IMR-90 (cell line): ENCODE measurements around the gene HOXB1. TPM values are rescaled to one million over a fixed set of nuclear protein-coding genes. Genes with fewer than 3 reads are reported as not detected.

Experiments
- ATAC-seq: fragments of 200-7000 bp; cut with Tn5 transposase; 2 replicates; pipeline ENCODE4 v1.9.1; 2020; ENCODE audit warnings: low read depth, mild to moderate bottlenecking, moderate library complexity
- BruUV-seq: library from RNA; stranded (reverse); fragments of 400-500 nt; replicated peaks from 2 replicates; lab custom pipeline; 2021; lab: Mats Ljungman, UMichigan
- CTCF ChIA-PET: fragments of 300-600 bp; formaldehyde crosslinking; extraction: SDS; loops from one replicate; lab custom pipeline; 2021; ENCODE audit warnings: antibody characterized with exemption; lab: Yijun Ruan, JAX
- POLR2A ChIA-PET: fragments of 300-600 bp; sonication (Branson Sonifier 250); formaldehyde crosslinking; loops from one replicate; lab custom pipeline; 2022; ENCODE audit warnings: antibody characterized with exemption; ENCODE audit not compliant: unreplicated experiment; lab: Charles Lee
- DNase-seq: peaks from one replicate; pipeline ENCODE4 v3.0.0; 2013
- H2AFZ ChIP-seq: replicated peaks from 2 replicates; pipeline ENCODE3; 2013; ENCODE audit warnings: low read length, mild to moderate bottlenecking; ENCODE audit not compliant: poor library complexity
- H2AK5ac ChIP-seq: 2 replicates; pipeline ENCODE4 v1.6.1; 2013; ENCODE audit warnings: low read depth, low read length, inconsistent platforms
- H2AK9ac ChIP-seq: replicated peaks from 2 replicates; pipeline ENCODE3; 2013; ENCODE audit warnings: mild to moderate bottlenecking, low read depth, low read length, moderate library complexity; ENCODE audit not compliant: poor library complexity
- H2BK120ac ChIP-seq: 2 replicates; pipeline ENCODE4 v1.6.1; 2013; ENCODE audit warnings: low read depth, low read length, inconsistent platforms
- H2BK15ac ChIP-seq: 3 replicates; pipeline ENCODE4 v1.6.1; 2013; ENCODE audit warnings: low read depth, low read length, inconsistent platforms
- H2BK20ac ChIP-seq: 2 replicates; pipeline ENCODE4 v1.6.1; 2013; ENCODE audit warnings: low read depth, mild to moderate bottlenecking, inconsistent platforms, low read length, moderate library complexity
- H2BK5ac ChIP-seq: 2 replicates; pipeline ENCODE4 v1.6.1; 2013; ENCODE audit warnings: mild to moderate bottlenecking, low read depth, low read length, inconsistent platforms; ENCODE audit not compliant: poor library complexity, severe bottlenecking
- H3K14ac ChIP-seq: replicated peaks from 2 replicates; pipeline ENCODE4 v1.6.1; 2013; ENCODE audit warnings: low read depth, low read length, inconsistent platforms
- H3K18ac ChIP-seq: 2 replicates; pipeline ENCODE4 v1.6.1; 2013; ENCODE audit warnings: low read depth, low read length, control low read depth
- H3K23ac ChIP-seq: 2 replicates; pipeline ENCODE4 v1.6.1; 2013; ENCODE audit warnings: low read depth, low read length, inconsistent platforms
- H3K27ac ChIP-seq: 2 replicates; pipeline ENCODE4 v1.5.1; 2013; ENCODE audit warnings: mild to moderate bottlenecking, control low read depth, low read length; ENCODE audit not compliant: insufficient read depth
- H3K27me3 ChIP-seq: 2 replicates; pipeline ENCODE4 v1.6.1; 2013; ENCODE audit warnings: low read length; ENCODE audit not compliant: control insufficient read depth, insufficient read depth
- H3K36me3 ChIP-seq: 2 replicates; pipeline ENCODE4 v1.6.1; 2013; ENCODE audit warnings: low read length, mixed read lengths; ENCODE audit not compliant: control insufficient read depth, insufficient read depth
- H3K4ac ChIP-seq: 2 replicates; pipeline ENCODE4 v1.6.1; 2013; ENCODE audit warnings: low read depth, low read length, inconsistent platforms
- H3K4me1 ChIP-seq: 2 replicates; pipeline ENCODE4 v1.6.1; 2013; ENCODE audit warnings: low read length, mixed read lengths; ENCODE audit not compliant: control insufficient read depth, insufficient read depth
- H3K4me2 ChIP-seq: 2 replicates; pipeline ENCODE4 v1.6.1; 2013; ENCODE audit warnings: low read depth, mild to moderate bottlenecking, control low read depth, low read length, moderate library complexity
- H3K4me3 ChIP-seq: 2 replicates; pipeline ENCODE4 v1.5.1; 2013; ENCODE audit warnings: low read depth, mild to moderate bottlenecking, control low read depth, low read length, moderate library complexity; ENCODE audit not compliant: insufficient read depth
- H3K56ac ChIP-seq: 2 replicates; pipeline ENCODE4 v1.6.1; 2013; ENCODE audit warnings: low read length, inconsistent platforms; ENCODE audit not compliant: insufficient read depth; ENCODE audit errors: extremely low read depth
- H3K79me1 ChIP-seq, 2 experiments: 2 replicates each; pipeline ENCODE4 v1.6.1; 2013; ENCODE audit warnings: low read length in 2 of 2, inconsistent platforms in 1 of 2, low read depth in 1 of 2
- H3K9ac ChIP-seq: 2 replicates; pipeline ENCODE4 v1.6.1; 2013; ENCODE audit warnings: low read depth, low read length, control low read depth
- H3K9me1 ChIP-seq: 2 replicates; pipeline ENCODE4 v1.6.1; 2013; ENCODE audit warnings: low read length, inconsistent platforms; ENCODE audit not compliant: insufficient read depth
- H3K9me3 ChIP-seq: 2 replicates; pipeline ENCODE4 v1.6.1; 2013; ENCODE audit warnings: low read length; ENCODE audit not compliant: control insufficient read depth, insufficient read depth
- H4K20me1 ChIP-seq: 2 replicates; pipeline ENCODE4 v1.6.1; 2013; ENCODE audit warnings: low read length, inconsistent platforms; ENCODE audit not compliant: insufficient read depth
- H4K5ac ChIP-seq: 2 replicates; pipeline ENCODE4 v1.6.1; 2013; ENCODE audit warnings: mild to moderate bottlenecking, low read depth, low read length, control low read depth
- H4K8ac ChIP-seq, 2 experiments: 2 replicates each; pipeline ENCODE4 v1.6.1; 2013; ENCODE audit warnings: low read depth in 2 of 2, low read length in 2 of 2, control low read depth in 1 of 2, inconsistent platforms in 1 of 2
- H4K91ac ChIP-seq: 2 replicates; pipeline ENCODE4 v1.6.1; 2013; ENCODE audit warnings: low read depth, low read length, inconsistent platforms; ENCODE audit not compliant: insufficient read depth
- BHLHE40 ChIP-seq: fragments of 150-350 bp; IDR thresholded peaks from 2 replicates; pipeline ENCODE4 v1.6.1; 2016; ENCODE audit warnings: mild to moderate bottlenecking, low read depth, low read length
- FOS ChIP-seq: fragments of 150-350 bp; IDR thresholded peaks from 2 replicates; pipeline ENCODE4 v1.6.1; 2016; ENCODE audit warnings: low read depth, low read length
- NFE2L2 ChIP-seq: fragments of 150-350 bp; IDR thresholded peaks from 2 replicates; pipeline ENCODE4 v1.6.1; 2016; ENCODE audit warnings: low read depth, mild to moderate bottlenecking, low read length
- POLR2A ChIP-seq: IDR thresholded peaks from 2 replicates; pipeline ENCODE4 v1.6.1; 2012; ENCODE audit warnings: mild to moderate bottlenecking, low read depth, low read length
- WGBS, 2 experiments: methylation state at CpG; one replicate each; pipeline versions ENCODE4 v1.1.5 to v1.1.7; 2013; ENCODE audit warnings: missing lambda C conversion rate in 2 of 2; ENCODE audit not compliant: insufficient read length in 1 of 2; ENCODE audit errors: extremely low coverage in 2 of 2; 5-methylcytosine and 5-hydroxymethylcytosine counted together
- dilution Hi-C: fragments of 300-500 bp; cut with HindIII; formaldehyde crosslinking; loops from one replicate; pipeline ENCODE4 v1.14.3; 2018; ENCODE audit warnings: low sequenced_read_pairs; ENCODE audit not compliant: unreplicated experiment
- in situ Hi-C: fragments of 300-500 bp; cut with MboI; formaldehyde crosslinking; loops from 3 replicates; pipeline ENCODE4 v1.14.3; 2019; ENCODE audit warnings: low sequenced_read_pairs, inconsistent platforms, mixed read lengths
- intact Hi-C: fragments of 100-400 bp; cut with micrococcal nuclease; formaldehyde crosslinking; loops from 2 replicates; pipeline ENCODE4 v1.10.0; 2022
- polyA plus RNA-seq, 3 experiments: library from polyadenylated mRNA; depleted of rRNA; stranded (reverse); fragments of >200 nt; gene quantifications; 2 replicates each; pipeline ENCODE4 v1.2.3, GENCODE V29; 2012; ENCODE audit warnings: low replicate concordance in 1 of 3
- total RNA-seq: library from RNA; depleted of rRNA; stranded (reverse); fragments of >200 nt; gene quantifications from 2 replicates; pipeline ENCODE4 v1.2.3, GENCODE V29; 2012

Gene HOXB1
- total and polyA plus RNA-seq, 2 of the 4 experiments (the other 2 are of a cell fraction): not detected

- H3K27ac ChIP-seq: peak overlapping the region; percentile 93; the same call in 1 of the 2 replicates
- intact Hi-C loops: loop anchor here (2.0 kb wide), 1 partner anchor 21 kb away; no protein-coding TSS in a partner anchor
Observed at GRCh38 chr17:48553826-48554225, 23.0 kb upstream of the HOXB1 start.

More at GRCh38 chr17:48553826-48554225, 23.0 kb upstream of the HOXB1 start:
- Histone ChIP-seq H3K79me1 (no peaks in the 10 kb centered on the region; a peak in 1 of 4 replicates), H3K9me1 (no peaks in the 10 kb centered on the region), H2AFZ (no peak overlapping the region), H3K9ac (peak overlapping the region; percentile 91), H2BK15ac (peak overlapping the region; percentile 44; the same call in 1 of the 3 replicates), H3K4me2 (peak overlapping the region; percentile 92), H3K27me3 (no peaks in the 10 kb centered on the region), H2BK5ac (peak overlapping the region; percentile 96), H3K18ac (peak overlapping the region; percentile 55; the same call in 1 of the 2 replicates), H3K4me3 (peak overlapping the region; percentile 18; the same call in 1 of the 2 replicates), H3K4me1 (peaks cover 49% of the 10 kb centered on the region), H3K4ac (peak overlapping the region; percentile 81), H3K56ac (peak overlapping the region; percentile 63), H4K91ac (peak overlapping the region; percentile 79), H4K8ac (peak overlapping the region; percentile 30 to 87; a peak in 3 of 4 replicates), H4K5ac (peak overlapping the region; percentile 53; the same call in 1 of the 2 replicates), H2BK120ac (peak overlapping the region; percentile 83), H2AK9ac (peak overlapping the region; percentile 38), H3K14ac (peak overlapping the region; percentile 23), H3K36me3 (peaks cover 35% of the 10 kb centered on the region), H4K20me1 (0 out of 2 replicates have a peak, but pooled peaks cover 4% of the 10 kb centered on the region), H3K23ac (peak overlapping the region; percentile 95), H2BK20ac (peak overlapping the region; percentile 37; the same call in 1 of the 2 replicates), H3K9me3 (no peaks in the 10 kb centered on the region), H2AK5ac (0 out of 2 replicates have a peak overlapping the region, but pooled peaks have one; percentile 3)
- 0% methylated on average over 1 of the region's 1 CpG; no CpG with 5 or more reads in 1 of the 2 experiments for WGBS, 2 experiments
- POLR2A ChIA-PET: no interaction called here
- no peak for TF ChIP-seq NFE2L2
- no peak for TF ChIP-seq BHLHE40
- TF ChIP-seq FOS: no peak
- TF ChIP-seq POLR2A: no peak
- DNase-seq (peak; percentile 34), ATAC-seq (no peak)
- dilution Hi-C loops (no loop called here), in situ Hi-C loops (no loop called here)
- CTCF ChIA-PET: interaction anchor here (0.7 kb wide), 1 partner anchor 34 kb away, joined by 8 read pairs; no protein-coding TSS in a partner anchor
- BruUV-seq: no TSS peak
